Measurements from ENCODE around the gene KCTD11. TPM values are rescaled to one million over a fixed set of nuclear protein-coding genes. Genes with fewer than 3 reads are reported as not detected.

KCTD11 gene
- total and polyA plus RNA-seq, 2 donors (not counting 1 experiment from before 2014, with no cell fraction given): 4.3 to 13.4 TPM

- peaks cover 19% of the 10 kb centered on the region in 2 donors for H3K4me1 ChIP-seq (ENCODE audit: control insufficient read depth in 2 of 2, insufficient read depth in 2 of 2, low read length in 2 of 2)
- H3K27ac Mint-ChIP-seq: peak overlapping the region; percentile 91
- no peak for ATAC-seq (ENCODE audit: low read depth)
- TF ChIP-seq CTCF (IDR thresholded peaks at IDR 0.05) (no peak), EZH2 (IDR thresholded peaks at IDR 0.05; ENCODE audit: borderline replicate concordance, insufficient read depth, low read depth, low read length, poor library complexity, severe bottlenecking) (no peak)
- H3K4me2 ChIP-seq (replicated peaks; ENCODE audit: low read depth, low read length, poor library complexity, severe bottlenecking): peak overlapping the region; percentile 88
- ChIA-PET POLR2A (interaction anchor here (1.0 to 1.7 kb wide), 3 partner anchors 10 to 51 kb away, joined by 4 to 10 read pairs (median 5); partner anchors contain the start of genes PLSCR3 and TMEM256), CTCF (interaction anchor here (0.7 to 1.4 kb wide), 4 partner anchors 10 to 129 kb away, joined by 3 to 4 read pairs (median 3); no protein-coding TSS in a partner anchor)
- H3K9me3 Mint-ChIP-seq (ENCODE audit: insufficient read depth): no peaks in the 10 kb centered on the region
- intact Hi-C loops (cut with micrococcal nuclease): loop anchor here (1.0 kb wide), 2 partner anchors 10 to 20 kb away; partner anchors contain the start of genes PLSCR3 and TMEM256
- H3K27me3 ChIP-seq (replicated peaks in 1 of 4; ENCODE audit: control extremely low read depth in 1 of 4, control insufficient read depth in 3 of 4, insufficient read depth in 4 of 4, low read length in 3 of 4): peaks cover 0 to 39% (median 14%) of the 10 kb centered on the region in 4 experiments
- H3K79me2 ChIP-seq (ENCODE audit: control insufficient read depth, insufficient read depth, low read length): no peaks in the 10 kb centered on the region
- peak overlapping the region; percentile 60 to 72 for H3K27ac ChIP-seq (ENCODE audit: low read length in 2 of 2)
- H3K4me1 Mint-ChIP-seq: peaks cover 14% of the 10 kb centered on the region
- H3K4me3 ChIP-seq (ENCODE audit: control extremely low read depth in 1 of 5, extremely low read depth in 1 of 5, insufficient read depth in 1 of 5, low read depth in 2 of 5, low read length in 4 of 5): peak overlapping the region in 4 of 5 experiments; percentile 70 to 78 (median 76)
- H3K9me3 ChIP-seq (ENCODE audit: control extremely low read depth in 1 of 3, control insufficient read depth in 2 of 3, insufficient read depth in 1 of 3, low read length in 2 of 3): peaks cover 0 to 19% (median 0%) of the 10 kb centered on the region in 3 donors
- H3K4me3 Mint-ChIP-seq: peak overlapping the region; percentile 89
- H3K27me3 Mint-ChIP-seq: peaks cover 25% of the 10 kb centered on the region
- H3K36me3 ChIP-seq (replicated peaks in 1 of 2; ENCODE audit: control extremely low read depth in 1 of 2, control insufficient read depth in 1 of 2, extremely low read depth in 1 of 2, insufficient read depth in 2 of 2, low read length in 1 of 2): peaks cover 0 to 9% of the 10 kb centered on the region in 2 experiments
- WGBS (ENCODE audit: insufficient coverage): 51% methylated on average over 23 of the region's 23 CpGs
- DNase-seq: peak; percentile 30
- peak overlapping the region; percentile 94 for H2AFZ ChIP-seq (ENCODE audit: insufficient read depth, low read depth, low read length, poor library complexity, severe bottlenecking)
- peak overlapping the region; percentile 79 for H3K9ac ChIP-seq (ENCODE audit: low read length)
- no peaks in the 10 kb centered on the region for H4K20me1 ChIP-seq (ENCODE audit: control insufficient read depth, insufficient read depth, low read length, poor library complexity, severe bottlenecking)
Measured at GRCh38 chr17:7384489-7385081, 32.6 kb downstream of the KCTD11 start.

GRCh38 chr17:7388856-7389255 lies 36.9 kb downstream of the KCTD11 start:
- Histone ChIP-seq H3K9ac (ENCODE audit: low read length) (no peak overlapping the region), H3K4me1 (ENCODE audit: control insufficient read depth in 2 of 2, insufficient read depth in 2 of 2, low read length in 2 of 2) (peaks cover 11 to 17% of the 10 kb centered on the region in 2 donors), H3K4me2 (replicated peaks; ENCODE audit: low read depth, low read length, poor library complexity, severe bottlenecking) (no peak overlapping the region), H4K20me1 (ENCODE audit: control insufficient read depth, insufficient read depth, low read length, poor library complexity, severe bottlenecking) (no peaks in the 10 kb centered on the region), H3K27ac (ENCODE audit: low read length in 2 of 2) (no peak overlapping the region), H3K79me2 (ENCODE audit: control insufficient read depth, insufficient read depth, low read length) (peaks cover 8% of the 10 kb centered on the region), H3K9me3 (ENCODE audit: control extremely low read depth in 1 of 3, control insufficient read depth in 2 of 3, insufficient read depth in 1 of 3, low read length in 2 of 3) (no peaks in the 10 kb centered on the region), H3K27me3 (replicated peaks in 1 of 4; ENCODE audit: control extremely low read depth in 1 of 4, control insufficient read depth in 3 of 4, insufficient read depth in 4 of 4, low read length in 3 of 4) (no peaks in the 10 kb centered on the region), H2AFZ (ENCODE audit: insufficient read depth, low read depth, low read length, poor library complexity, severe bottlenecking) (no peak overlapping the region), H3K36me3 (replicated peaks in 1 of 2; ENCODE audit: control extremely low read depth in 1 of 2, control insufficient read depth in 1 of 2, extremely low read depth in 1 of 2, insufficient read depth in 2 of 2, low read length in 1 of 2) (peaks cover 0 to 37% of the 10 kb centered on the region in 2 experiments), H3K4me3 (ENCODE audit: control extremely low read depth in 1 of 5, extremely low read depth in 1 of 5, insufficient read depth in 1 of 5, low read depth in 2 of 5, low read length in 4 of 5) (no peak overlapping the region)
- intact Hi-C loops (cut with micrococcal nuclease): no loop called here
- WGBS (ENCODE audit: insufficient coverage): over 99% methylated on average over 10 of the region's 10 CpGs
- TF ChIP-seq CTCF (IDR thresholded peaks at IDR 0.05) (no peak), EZH2 (IDR thresholded peaks at IDR 0.05; ENCODE audit: borderline replicate concordance, insufficient read depth, low read depth, low read length, poor library complexity, severe bottlenecking) (no peak)
- Mint-ChIP-seq H3K4me3 (no peak overlapping the region), H3K27me3 (no peaks in the 10 kb centered on the region), H3K4me1 (peaks cover 12% of the 10 kb centered on the region), H3K9me3 (ENCODE audit: insufficient read depth) (no peaks in the 10 kb centered on the region), H3K27ac (no peak overlapping the region)
- CTCF ChIA-PET: interaction anchor here (1.6 to 1.8 kb wide), 2 partner anchors 33 to 48 kb away, joined by 4 to 6 read pairs; no protein-coding TSS in a partner anchor
- DNase-seq: peak; percentile 8
- POLR2A ChIA-PET: no interaction called here
- no peak for ATAC-seq (ENCODE audit: low read depth)
